K562 (cell line): Measurements from ENCODE around the gene TPX2. TPM values are rescaled to one million over a fixed set of nuclear protein-coding genes. Genes with fewer than 3 reads are reported as not detected.
A peak's percentile ranks its signal among the peaks of the same experiment; 100 is the strongest.

Source experiments
- EP400 ChIP-seq: fragments of 450-650 bp; IDR thresholded peaks from 2 replicates; pipeline ENCODE4 v1.6.1; 2017; ENCODE audit warnings: antibody characterized with exemption, mild to moderate bottlenecking, moderate library complexity
- ERF ChIP-seq: fragments of 450-650 bp; formaldehyde crosslinking; IDR thresholded peaks from 2 replicates; pipeline ENCODE4 v1.4.0; 2020; ENCODE audit warnings: mild to moderate bottlenecking, mixed read lengths
- REST ChIP-seq, 2 experiments: fragments of 450-650 bp; formaldehyde crosslinking in 1 of 2; IDR thresholded peaks; 2 replicates each; pipeline versions ENCODE4 v1.4.0 to v1.6.1; 2014 to 2020; ENCODE audit warnings: mild to moderate bottlenecking in 2 of 2, borderline replicate concordance in 1 of 2, low read depth in 1 of 2
- TAF9B ChIP-seq: fragments of 450-650 bp; IDR thresholded peaks from 2 replicates; pipeline ENCODE4 v1.6.1; 2018; ENCODE audit warnings: mild to moderate bottlenecking; ENCODE audit not compliant: partially characterized antibody
- TBP ChIP-seq: optimal IDR thresholded peaks from 2 replicates; pipeline ENCODE3; 2011; ENCODE audit warnings: low read depth, low read length, improper control_type of control experiment
- polyA plus RNA-seq, 8 experiments: library from polyadenylated mRNA; depleted of rRNA in 4 of 8; stranded (reverse) in 5 of 8; unstranded in 3 of 8; fragments of >200 nt; fragmentation: Nextera tagmentation in 2 of 8; fragmentation: Illumina TruSeq in 1 of 8; extraction: Ambion mirVana in 2 of 8; extraction: Trizol in 1 of 8; gene quantifications; 2 replicates each; pipeline versions ENCODE4 v1.2.1 to v1.2.3, GENCODE V29; 2011 to 2014; ENCODE audit warnings: inconsistent platforms in 1 of 8, missing spikeins in 1 of 8
- total RNA-seq, 7 experiments: library from RNA; depleted of rRNA in 6 of 7; stranded (reverse); fragments of >200 nt in 6 of 7; fragmentation: Illumina TruSeq in 2 of 7; extraction: Trizol in 2 of 7; gene quantifications; 2 replicates each; pipeline versions ENCODE4 v1.2.1 to v1.2.3, GENCODE V29; 2011 to 2021; ENCODE audit warnings: low replicate concordance in 1 of 7
- TF ChIP-seq, protein P1 (sequence below): fragments of 450-650 bp; IDR thresholded peaks from 2 replicates; pipeline ENCODE4 v1.6.1; 2016; ENCODE audit warnings: mild to moderate bottlenecking, moderate library complexity

The TPX2 gene
- total and polyA plus RNA-seq, 9 of the 15 experiments (the other 6 are each of a cell fraction or from before 2014, with no cell fraction given) = 48.0 to 241 (median 133) TPM

DNA sequence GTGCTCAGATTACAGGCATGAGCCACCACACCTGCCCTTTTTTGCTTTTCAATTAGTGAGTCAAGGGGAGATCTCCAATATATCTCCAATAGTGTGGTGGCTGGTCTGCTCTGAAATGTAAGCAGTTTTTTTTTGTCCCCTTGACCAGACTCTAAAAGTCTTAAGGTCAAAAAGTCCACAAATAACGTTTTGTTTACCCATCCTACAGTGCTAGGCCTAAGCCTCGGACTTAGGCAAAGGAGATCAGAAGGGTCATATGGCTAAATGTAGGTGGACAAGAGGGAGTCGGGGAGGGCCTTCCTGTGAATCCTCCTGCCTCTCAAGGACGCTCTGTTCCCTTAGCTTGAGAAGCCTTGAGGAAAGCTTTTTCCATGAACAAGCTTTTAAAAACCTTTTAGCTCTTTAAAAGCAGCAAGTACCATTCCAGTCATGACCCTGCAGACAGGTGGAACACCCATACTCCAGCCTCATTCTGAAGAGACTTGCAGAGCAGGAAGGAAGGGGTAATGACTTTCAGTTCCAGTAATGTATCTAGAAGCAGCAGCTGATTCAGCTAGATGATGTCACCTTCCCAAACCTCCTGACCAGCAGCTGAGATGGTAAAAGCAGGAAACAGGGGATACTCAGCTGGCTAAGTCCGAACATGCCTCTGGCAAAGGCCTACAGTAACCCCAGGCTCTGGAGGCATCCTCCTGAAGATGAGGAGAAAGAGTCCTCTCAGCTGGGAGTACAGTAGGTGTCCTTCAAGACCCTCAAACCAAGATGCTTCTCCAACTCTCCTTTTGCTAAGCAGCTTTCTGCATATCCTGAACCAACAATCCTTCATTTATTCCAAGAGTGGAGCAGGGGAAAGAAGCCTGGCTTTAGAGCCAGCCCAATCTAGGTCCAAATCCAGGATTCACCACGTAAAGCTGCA is 40.0 kb upstream of the TPX2 start (continued):
- no peak; the same call in 1 of the 2 replicates for TF ChIP-seq REST (IDR thresholded peaks at IDR 0.05; ENCODE audit: borderline replicate concordance)
- TF ChIP-seq REST (CRISPR knock-in tag; IDR thresholded peaks at IDR 0.05; ENCODE audit: low read depth) = no peak
- TF ChIP-seq, protein P1, sequence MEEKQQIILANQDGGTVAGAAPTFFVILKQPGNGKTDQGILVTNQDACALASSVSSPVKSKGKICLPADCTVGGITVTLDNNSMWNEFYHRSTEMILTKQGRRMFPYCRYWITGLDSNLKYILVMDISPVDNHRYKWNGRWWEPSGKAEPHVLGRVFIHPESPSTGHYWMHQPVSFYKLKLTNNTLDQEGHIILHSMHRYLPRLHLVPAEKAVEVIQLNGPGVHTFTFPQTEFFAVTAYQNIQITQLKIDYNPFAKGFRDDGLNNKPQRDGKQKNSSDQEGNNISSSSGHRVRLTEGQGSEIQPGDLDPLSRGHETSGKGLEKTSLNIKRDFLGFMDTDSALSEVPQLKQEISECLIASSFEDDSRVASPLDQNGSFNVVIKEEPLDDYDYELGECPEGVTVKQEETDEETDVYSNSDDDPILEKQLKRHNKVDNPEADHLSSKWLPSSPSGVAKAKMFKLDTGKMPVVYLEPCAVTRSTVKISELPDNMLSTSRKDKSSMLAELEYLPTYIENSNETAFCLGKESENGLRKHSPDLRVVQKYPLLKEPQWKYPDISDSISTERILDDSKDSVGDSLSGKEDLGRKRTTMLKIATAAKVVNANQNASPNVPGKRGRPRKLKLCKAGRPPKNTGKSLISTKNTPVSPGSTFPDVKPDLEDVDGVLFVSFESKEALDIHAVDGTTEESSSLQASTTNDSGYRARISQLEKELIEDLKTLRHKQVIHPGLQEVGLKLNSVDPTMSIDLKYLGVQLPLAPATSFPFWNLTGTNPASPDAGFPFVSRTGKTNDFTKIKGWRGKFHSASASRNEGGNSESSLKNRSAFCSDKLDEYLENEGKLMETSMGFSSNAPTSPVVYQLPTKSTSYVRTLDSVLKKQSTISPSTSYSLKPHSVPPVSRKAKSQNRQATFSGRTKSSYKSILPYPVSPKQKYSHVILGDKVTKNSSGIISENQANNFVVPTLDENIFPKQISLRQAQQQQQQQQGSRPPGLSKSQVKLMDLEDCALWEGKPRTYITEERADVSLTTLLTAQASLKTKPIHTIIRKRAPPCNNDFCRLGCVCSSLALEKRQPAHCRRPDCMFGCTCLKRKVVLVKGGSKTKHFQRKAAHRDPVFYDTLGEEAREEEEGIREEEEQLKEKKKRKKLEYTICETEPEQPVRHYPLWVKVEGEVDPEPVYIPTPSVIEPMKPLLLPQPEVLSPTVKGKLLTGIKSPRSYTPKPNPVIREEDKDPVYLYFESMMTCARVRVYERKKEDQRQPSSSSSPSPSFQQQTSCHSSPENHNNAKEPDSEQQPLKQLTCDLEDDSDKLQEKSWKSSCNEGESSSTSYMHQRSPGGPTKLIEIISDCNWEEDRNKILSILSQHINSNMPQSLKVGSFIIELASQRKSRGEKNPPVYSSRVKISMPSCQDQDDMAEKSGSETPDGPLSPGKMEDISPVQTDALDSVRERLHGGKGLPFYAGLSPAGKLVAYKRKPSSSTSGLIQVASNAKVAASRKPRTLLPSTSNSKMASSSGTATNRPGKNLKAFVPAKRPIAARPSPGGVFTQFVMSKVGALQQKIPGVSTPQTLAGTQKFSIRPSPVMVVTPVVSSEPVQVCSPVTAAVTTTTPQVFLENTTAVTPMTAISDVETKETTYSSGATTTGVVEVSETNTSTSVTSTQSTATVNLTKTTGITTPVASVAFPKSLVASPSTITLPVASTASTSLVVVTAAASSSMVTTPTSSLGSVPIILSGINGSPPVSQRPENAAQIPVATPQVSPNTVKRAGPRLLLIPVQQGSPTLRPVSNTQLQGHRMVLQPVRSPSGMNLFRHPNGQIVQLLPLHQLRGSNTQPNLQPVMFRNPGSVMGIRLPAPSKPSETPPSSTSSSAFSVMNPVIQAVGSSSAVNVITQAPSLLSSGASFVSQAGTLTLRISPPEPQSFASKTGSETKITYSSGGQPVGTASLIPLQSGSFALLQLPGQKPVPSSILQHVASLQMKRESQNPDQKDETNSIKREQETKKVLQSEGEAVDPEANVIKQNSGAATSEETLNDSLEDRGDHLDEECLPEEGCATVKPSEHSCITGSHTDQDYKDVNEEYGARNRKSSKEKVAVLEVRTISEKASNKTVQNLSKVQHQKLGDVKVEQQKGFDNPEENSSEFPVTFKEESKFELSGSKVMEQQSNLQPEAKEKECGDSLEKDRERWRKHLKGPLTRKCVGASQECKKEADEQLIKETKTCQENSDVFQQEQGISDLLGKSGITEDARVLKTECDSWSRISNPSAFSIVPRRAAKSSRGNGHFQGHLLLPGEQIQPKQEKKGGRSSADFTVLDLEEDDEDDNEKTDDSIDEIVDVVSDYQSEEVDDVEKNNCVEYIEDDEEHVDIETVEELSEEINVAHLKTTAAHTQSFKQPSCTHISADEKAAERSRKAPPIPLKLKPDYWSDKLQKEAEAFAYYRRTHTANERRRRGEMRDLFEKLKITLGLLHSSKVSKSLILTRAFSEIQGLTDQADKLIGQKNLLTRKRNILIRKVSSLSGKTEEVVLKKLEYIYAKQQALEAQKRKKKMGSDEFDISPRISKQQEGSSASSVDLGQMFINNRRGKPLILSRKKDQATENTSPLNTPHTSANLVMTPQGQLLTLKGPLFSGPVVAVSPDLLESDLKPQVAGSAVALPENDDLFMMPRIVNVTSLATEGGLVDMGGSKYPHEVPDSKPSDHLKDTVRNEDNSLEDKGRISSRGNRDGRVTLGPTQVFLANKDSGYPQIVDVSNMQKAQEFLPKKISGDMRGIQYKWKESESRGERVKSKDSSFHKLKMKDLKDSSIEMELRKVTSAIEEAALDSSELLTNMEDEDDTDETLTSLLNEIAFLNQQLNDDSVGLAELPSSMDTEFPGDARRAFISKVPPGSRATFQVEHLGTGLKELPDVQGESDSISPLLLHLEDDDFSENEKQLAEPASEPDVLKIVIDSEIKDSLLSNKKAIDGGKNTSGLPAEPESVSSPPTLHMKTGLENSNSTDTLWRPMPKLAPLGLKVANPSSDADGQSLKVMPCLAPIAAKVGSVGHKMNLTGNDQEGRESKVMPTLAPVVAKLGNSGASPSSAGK = no peak
- no peak for TF ChIP-seq ERF
- TF ChIP-seq TAF9B = peak; percentile 96
- TF ChIP-seq EP400 = no peak
- no peak for TF ChIP-seq TBP
